G401 (cell line): ENCODE data around the gene MAVS. TPM values are rescaled to one million over a fixed set of nuclear protein-coding genes. Genes with fewer than 3 reads are reported as not detected.

Experiments used
- DNase-seq: peaks from one replicate; pipeline ENCODE4 v3.0.0-alpha.2; 2015; ENCODE audit warnings: low spot score
- in situ Hi-C: cut with HindIII; loops from 2 replicates; pipeline ENCODE4 v1.10.0; 2016; ENCODE audit warnings: low sequenced_read_pairs, mixed read lengths
- total RNA-seq: library from RNA; depleted of rRNA; stranded (reverse); fragments of >200 nt; shearing (Covaris generic); gene quantifications from 2 replicates; pipeline ENCODE4 v1.2.3, GENCODE V29; 2014; rRNA removed

MAVS gene
- total RNA-seq, 1 experiment from 2014 or later = 16.3 TPM

DNA sequence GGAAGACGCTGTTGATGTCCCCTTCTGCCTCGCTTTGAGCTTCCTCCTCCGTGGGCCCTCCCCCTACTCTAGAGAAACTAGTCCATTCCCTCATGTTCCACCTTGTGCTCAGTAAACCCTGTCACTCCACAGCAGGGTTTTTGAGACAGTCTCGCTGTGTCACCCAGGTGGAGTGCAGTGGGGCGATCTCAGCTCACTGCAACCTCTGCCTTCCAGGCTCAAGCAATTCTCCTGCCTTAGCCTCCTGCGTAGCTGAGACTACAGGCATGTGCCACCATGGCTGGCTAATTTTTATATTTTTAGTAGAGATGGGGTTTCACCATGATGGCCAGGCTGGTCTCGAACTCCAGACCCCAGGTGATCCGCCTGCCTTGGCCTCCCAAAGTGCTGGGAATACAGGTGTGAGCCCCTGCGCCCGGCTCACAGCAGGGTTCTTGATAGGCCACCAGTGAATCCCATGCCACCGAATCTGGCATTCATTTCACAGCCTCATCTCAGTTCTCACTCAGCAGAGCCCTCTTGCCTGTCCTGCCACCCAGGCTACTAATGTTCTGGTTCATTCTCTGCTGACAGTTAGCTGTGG lies 78.6 kb downstream of the MAVS start:
- DNase-seq = no peak
- in situ Hi-C loops = no loop called here

Other genes with a start within 250 kb of the MAVS start
- gene GFRA4, start 183.4 kb upstream of the MAVS start, total RNA-seq = not detected in 2 replicates
- 1.4 TPM in 1 of 2 replicates, not detected in the other for gene ADAM33, start 164.8 kb upstream of the MAVS start, total RNA-seq
- not detected in 2 replicates for gene SIGLEC1, start 134.2 kb upstream of the MAVS start, total RNA-seq
- gene HSPA12B, start 114.1 kb upstream of the MAVS start, total RNA-seq = not detected in 2 replicates
- gene ADISSP, start 79.1 kb upstream of the MAVS start, total RNA-seq = 95.8 and 107 TPM in 2 replicates
- 2.4 and 3.0 TPM in 2 replicates for gene SPEF1, start 65.4 kb upstream of the MAVS start, total RNA-seq
- gene CENPB, start 60.1 kb upstream of the MAVS start, total RNA-seq = 42.5 and 46.8 TPM in 2 replicates
- 7.2 and 14.9 TPM in 2 replicates for gene CDC25B, start 50.5 kb upstream of the MAVS start, total RNA-seq
- gene AP5S1, start 26.3 kb upstream of the MAVS start, total RNA-seq = 9.8 and 17.8 TPM in 2 replicates
- gene PANK2, start 42.6 kb downstream of the MAVS start, total RNA-seq = 58.6 and 65.2 TPM in 2 replicates
- 1.3 and 2.0 TPM in 2 replicates for gene RNF24, start 168.7 kb downstream of the MAVS start, total RNA-seq